GM19397 (cell line): Measurements from ENCODE around the gene FLCN.

Source experiments
- ATAC-seq: cut with Tn5 transposase; IDR thresholded peaks from one replicate; pipeline ENCODE4 v1.9.1; 2021; ENCODE audit warnings: mild to moderate bottlenecking, moderate library complexity; ENCODE audit not compliant: unreplicated experiment

Gene FLCN

GRCh38 chr17:17170346-17170985 is 66.5 kb downstream of the FLCN start:
- ATAC-seq = no peak

GRCh38 chr17:17169396-17169795 is 67.6 kb downstream of the FLCN start:
- no peak for ATAC-seq

- ATAC-seq = no peak
Measured at GRCh38 chr17:17168401-17168800, 68.6 kb downstream of the FLCN start.

- ATAC-seq = no peak
Measured at GRCh38 chr17:17167986-17168385, 69.0 kb downstream of the FLCN start.

GRCh38 chr17:17167356-17167755 is 69.6 kb downstream of the FLCN start:
- no peak for ATAC-seq

- no peak for ATAC-seq
Measured at GRCh38 chr17:17166446-17166845, 70.5 kb downstream of the FLCN start.

- no peak for ATAC-seq
Measured at GRCh38 chr17:17165666-17166308, 71.2 kb downstream of the FLCN start.

- ATAC-seq = no peak
Measured at GRCh38 chr17:17164676-17165075, 72.3 kb downstream of the FLCN start.

GRCh38 chr17:17164156-17164555 is 72.8 kb downstream of the FLCN start:
- ATAC-seq = no peak
